ENCODE results near the gene NGLY1. TPM values are rescaled to one million over a fixed set of nuclear protein-coding genes. Genes with fewer than 3 reads are reported as not detected.

Gene NGLY1, protein sequence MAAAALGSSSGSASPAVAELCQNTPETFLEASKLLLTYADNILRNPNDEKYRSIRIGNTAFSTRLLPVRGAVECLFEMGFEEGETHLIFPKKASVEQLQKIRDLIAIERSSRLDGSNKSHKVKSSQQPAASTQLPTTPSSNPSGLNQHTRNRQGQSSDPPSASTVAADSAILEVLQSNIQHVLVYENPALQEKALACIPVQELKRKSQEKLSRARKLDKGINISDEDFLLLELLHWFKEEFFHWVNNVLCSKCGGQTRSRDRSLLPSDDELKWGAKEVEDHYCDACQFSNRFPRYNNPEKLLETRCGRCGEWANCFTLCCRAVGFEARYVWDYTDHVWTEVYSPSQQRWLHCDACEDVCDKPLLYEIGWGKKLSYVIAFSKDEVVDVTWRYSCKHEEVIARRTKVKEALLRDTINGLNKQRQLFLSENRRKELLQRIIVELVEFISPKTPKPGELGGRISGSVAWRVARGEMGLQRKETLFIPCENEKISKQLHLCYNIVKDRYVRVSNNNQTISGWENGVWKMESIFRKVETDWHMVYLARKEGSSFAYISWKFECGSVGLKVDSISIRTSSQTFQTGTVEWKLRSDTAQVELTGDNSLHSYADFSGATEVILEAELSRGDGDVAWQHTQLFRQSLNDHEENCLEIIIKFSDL
- total RNA-seq, result 32.1 and 34.0 TPM in 2 replicates
- 10.8 and 11.6 TPM in 2 replicates for polyA plus RNA-seq
- polyA plus RNA-seq (2012), result 14.9 and 16.8 TPM in 2 replicates
- polyA minus RNA-seq (ENCODE audit: low replicate concordance), result 1.7 and 2.9 TPM in 2 replicates

GRCh38 chr3:25782938-25783660, at the start of gene NGLY1:
Gene NGLY1, minus strand, starts transcription at chr3:25783443. Its CDS starts 53 bp downstream, at chr3:25783390.
- Histone ChIP-seq H4K20me1 (ENCODE audit: control insufficient read depth, extremely low read depth, insufficient read depth, low read length) (no peaks in the 10 kb centered on the region), H3K27me3 (ENCODE audit: control insufficient read depth, insufficient read depth, low read length) (no peaks in the 10 kb centered on the region), H3K4me2 (ENCODE audit: extremely low read depth, insufficient read depth, low read length) (peak within 1 kb of the TSS; percentile 91), H2AFZ (ENCODE audit: low read length) (peak within 1 kb of the TSS; percentile 91), H3K4me3 (replicated peaks in 1 of 4; ENCODE audit: control extremely low read depth in 1 of 4, insufficient read depth in 1 of 4, low read depth in 3 of 4, low read length in 4 of 4) (peak within 1 kb of the TSS; percentile 67 to 96 (median 88)), H3K27ac (ENCODE audit: insufficient read depth, low read length) (peak within 1 kb of the TSS; percentile 68), H3K36me3 (ENCODE audit: control insufficient read depth, insufficient read depth, low read length) (no peaks in the 10 kb centered on the region), H3K9ac (ENCODE audit: insufficient read depth, low read length) (peak within 1 kb of the TSS; percentile 77), H3K79me2 (ENCODE audit: control insufficient read depth, insufficient read depth, low read length) (peaks cover 21% of the 10 kb centered on the region), H3K9me3 (ENCODE audit: control insufficient read depth, insufficient read depth, low read depth, low read length) (no peaks in the 10 kb centered on the region), H3K4me1 (ENCODE audit: control insufficient read depth, extremely low read depth, insufficient read depth, low read length) (peaks cover 2% of the 10 kb centered on the region)
- no peak for TF ChIP-seq CTCF (conservative IDR thresholded peaks at IDR 0.05 in 1 of 2, IDR thresholded peaks at IDR 0.05 in 1 of 2; ENCODE audit: low read depth in 1 of 2, low read length in 2 of 2)
- TF ChIP-seq EZH2 (IDR thresholded peaks at IDR 0.05; ENCODE audit: low read length, missing control alignments), result no peak
- peak; percentile 78 to 79 for DNase-seq (ENCODE audit: low read depth in 2 of 2)

- H3K4me3 ChIP-seq (replicated peaks in 1 of 4; ENCODE audit: control extremely low read depth in 1 of 4, insufficient read depth in 1 of 4, low read depth in 3 of 4, low read length in 4 of 4), result no peak overlapping the region
- no peak overlapping the region for H3K27ac ChIP-seq (ENCODE audit: insufficient read depth, low read length)
- peak; percentile 36 to 71 for DNase-seq (ENCODE audit: low read depth in 2 of 2)
- no peak overlapping the region for H2AFZ ChIP-seq (ENCODE audit: low read length)
- no peaks in the 10 kb centered on the region for H3K9me3 ChIP-seq (ENCODE audit: control insufficient read depth, insufficient read depth, low read depth, low read length)
- H3K36me3 ChIP-seq (ENCODE audit: control insufficient read depth, insufficient read depth, low read length), result no peaks in the 10 kb centered on the region
- no peaks in the 10 kb centered on the region for H3K4me1 ChIP-seq (ENCODE audit: control insufficient read depth, extremely low read depth, insufficient read depth, low read length)
- no peak overlapping the region for H3K9ac ChIP-seq (ENCODE audit: insufficient read depth, low read length)
- TF ChIP-seq EZH2 (IDR thresholded peaks at IDR 0.05; ENCODE audit: low read length, missing control alignments), result no peak
- TF ChIP-seq CTCF (conservative IDR thresholded peaks at IDR 0.05 in 1 of 2, IDR thresholded peaks at IDR 0.05 in 1 of 2; ENCODE audit: low read depth in 1 of 2, low read length in 2 of 2), result peak; percentile 60 to 67
- no peaks in the 10 kb centered on the region for H3K79me2 ChIP-seq (ENCODE audit: control insufficient read depth, insufficient read depth, low read length)
- no peak overlapping the region for H3K4me2 ChIP-seq (ENCODE audit: extremely low read depth, insufficient read depth, low read length)
- H3K27me3 ChIP-seq (ENCODE audit: control insufficient read depth, insufficient read depth, low read length), result no peaks in the 10 kb centered on the region
- H4K20me1 ChIP-seq (ENCODE audit: control insufficient read depth, extremely low read depth, insufficient read depth, low read length), result no peaks in the 10 kb centered on the region
Observed at GRCh38 chr3:25831578-25831977, 48.3 kb upstream of the NGLY1 start.

Measured in fibroblast of lung (primary cell).